HG03103 (cell line): ENCODE measurements around the gene UFD1.

ENCODE experiments used
- ATAC-seq: cut with Tn5 transposase; IDR thresholded peaks from one replicate; pipeline ENCODE4 v1.9.1; 2021; ENCODE audit warnings: low read depth; ENCODE audit not compliant: unreplicated experiment

UFD1 gene

DNA sequence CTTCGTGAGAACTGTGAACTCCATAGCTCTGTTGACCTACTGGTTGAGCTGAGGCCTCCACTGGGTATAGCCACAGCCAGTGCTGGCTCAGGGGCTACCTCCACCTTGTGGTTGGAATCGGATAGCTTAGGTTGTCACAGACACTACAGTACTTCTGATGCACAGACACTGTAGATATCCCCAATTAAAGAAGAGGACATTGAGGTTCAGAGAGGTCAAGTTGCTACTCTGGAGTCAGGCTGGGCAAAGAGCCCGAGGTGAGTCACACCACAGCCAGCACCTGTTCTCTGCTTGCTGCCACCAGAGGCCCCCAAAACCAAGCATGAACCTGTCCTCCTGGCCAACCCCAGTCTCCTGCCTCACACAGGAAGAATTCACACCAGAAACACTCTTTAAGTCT is 5.4 kb downstream of the UFD1 start:
- ATAC-seq: no peak

DNA sequence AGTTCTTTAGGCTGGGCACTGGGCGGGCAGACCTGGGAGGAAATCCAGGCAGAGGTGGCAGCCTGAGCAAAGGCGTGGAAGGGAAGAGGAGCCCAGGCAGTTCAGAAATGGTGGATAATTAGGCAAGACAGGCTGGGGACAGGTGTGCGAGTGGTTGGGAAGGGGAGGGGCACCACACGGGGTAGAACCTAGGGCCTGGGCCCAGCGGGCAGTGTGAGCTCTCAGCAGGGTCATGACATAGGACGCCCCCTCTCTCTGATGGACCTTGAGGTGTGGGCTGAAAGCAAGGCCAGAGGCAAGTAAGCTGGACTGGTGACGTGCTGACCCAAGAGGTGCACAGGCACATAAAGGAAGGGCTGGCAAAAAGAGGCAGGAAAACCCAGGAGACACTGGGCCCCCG is 6.8 kb downstream of the UFD1 start:
- no peak for ATAC-seq

DNA sequence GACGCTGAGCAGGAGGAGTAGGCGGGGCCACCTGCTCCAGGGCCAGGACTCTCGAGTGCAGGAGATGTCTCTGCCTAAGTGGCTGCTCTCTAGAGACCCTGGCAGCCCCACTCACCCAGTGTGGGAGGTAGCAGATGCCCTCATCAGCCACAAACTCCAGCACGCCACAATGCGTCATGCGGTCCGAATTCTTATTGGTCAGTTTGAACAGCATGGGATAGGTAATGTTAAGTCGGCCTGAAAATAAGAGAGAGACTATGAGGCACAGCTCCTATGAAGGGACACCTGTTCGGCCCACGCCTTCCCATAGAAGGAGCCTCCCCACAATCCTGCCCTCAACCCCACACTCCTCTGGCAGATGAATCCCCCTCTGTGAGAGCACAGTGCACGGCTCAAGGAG is 7.4 kb downstream of the UFD1 start:
- no peak for ATAC-seq

DNA sequence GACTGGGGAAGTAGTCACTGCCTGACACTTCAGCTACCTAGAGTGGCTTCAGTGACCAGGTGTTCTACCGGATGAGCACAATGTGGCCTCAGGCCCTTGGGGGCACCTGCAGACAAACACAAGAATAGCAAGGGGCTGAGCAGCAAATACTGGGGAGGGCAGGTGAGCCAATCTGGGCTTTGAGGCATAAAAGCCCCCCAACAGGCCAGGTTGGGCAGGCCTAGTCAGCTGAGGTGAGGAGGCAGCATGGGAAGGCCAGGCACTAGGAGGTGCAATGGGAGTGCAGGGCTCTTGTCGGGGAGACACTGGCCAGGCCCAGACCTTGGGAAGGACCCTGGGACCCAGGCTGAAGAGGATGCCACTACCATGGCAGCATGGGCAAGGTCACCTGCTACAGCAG is 9.0 kb downstream of the UFD1 start:
- no peak for ATAC-seq

DNA sequence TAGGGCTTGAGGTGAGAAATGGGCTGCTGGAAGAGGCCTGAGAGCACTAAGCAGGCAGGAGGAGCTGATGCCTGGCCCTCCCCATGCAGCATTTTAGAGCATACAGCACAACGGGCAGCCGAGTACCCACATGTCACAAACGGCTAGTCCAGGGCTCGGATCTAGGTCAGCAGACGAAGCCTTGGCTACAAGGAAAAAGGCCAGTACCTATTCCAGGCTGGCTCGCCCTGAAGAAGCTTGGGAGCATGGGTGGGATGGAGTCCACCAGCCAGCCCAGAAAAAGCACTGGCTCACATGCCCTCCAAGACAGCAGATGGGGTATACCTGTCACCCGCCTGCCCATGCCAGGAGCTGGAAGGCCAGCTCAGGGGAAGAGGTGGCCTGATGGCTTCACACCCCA is 9.6 kb downstream of the UFD1 start:
- ATAC-seq: no peak

DNA sequence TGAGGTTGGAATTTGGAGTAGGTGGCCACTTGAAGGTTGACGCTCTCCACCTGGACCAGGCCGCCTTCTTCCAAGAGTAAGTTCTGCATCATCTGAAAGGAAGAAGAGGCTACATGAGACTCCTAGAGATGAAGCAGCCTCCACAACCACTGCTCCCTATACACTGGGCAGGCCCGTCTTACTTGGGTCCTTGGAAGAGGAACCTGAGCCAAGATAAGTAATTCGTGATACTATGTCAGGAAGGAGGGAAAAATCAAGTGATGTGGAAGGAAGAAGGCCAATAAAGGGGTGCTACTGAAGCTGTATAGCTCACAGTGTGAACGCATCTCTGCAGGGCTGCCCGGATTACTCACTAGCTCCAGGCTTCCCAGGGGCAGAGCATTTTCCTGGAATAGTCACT is 11.1 kb downstream of the UFD1 start:
- ATAC-seq: no peak

DNA sequence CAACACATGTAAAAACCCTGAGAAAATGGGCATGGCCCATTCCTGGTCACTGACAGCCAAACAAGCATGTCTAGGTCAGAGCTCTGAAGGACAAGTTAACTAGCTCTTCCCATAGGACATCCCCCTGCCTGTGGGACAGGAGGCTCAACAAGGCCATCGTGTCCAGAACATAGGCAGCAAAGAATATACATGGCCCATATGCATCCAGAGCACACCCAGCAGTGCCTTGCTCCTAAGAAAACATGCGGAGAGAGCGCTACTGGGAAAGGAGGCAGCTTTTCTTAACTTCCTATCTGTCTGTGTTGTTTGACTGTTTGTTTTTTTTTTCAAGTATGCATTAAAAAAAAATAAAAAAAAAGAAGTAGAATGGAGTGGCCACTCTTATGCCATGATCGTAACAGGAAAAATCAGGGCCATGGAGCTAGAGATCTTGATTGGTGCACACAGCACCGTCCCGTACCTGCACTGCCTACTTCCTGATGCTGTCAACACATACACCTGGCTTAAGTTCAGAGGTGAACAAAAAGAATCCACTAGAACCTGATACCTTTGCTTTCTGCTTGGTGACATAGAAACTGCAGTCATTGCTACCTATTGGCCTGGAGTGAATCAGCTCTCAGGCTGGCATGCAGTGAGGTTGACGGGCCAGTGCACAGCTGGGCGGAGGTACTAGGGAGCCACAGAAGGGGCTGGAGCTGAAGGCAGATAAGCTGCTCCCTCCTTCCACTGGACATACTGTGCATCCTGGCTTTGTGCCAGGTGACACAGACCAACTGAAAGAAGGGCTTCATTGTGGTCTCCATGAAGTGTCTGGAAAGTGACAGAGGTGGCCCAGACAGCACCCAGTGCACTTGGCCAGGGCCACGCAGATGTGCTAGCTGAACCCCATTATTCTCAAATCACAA is 11.9 kb downstream of the UFD1 start:
- ATAC-seq: no peak

DNA sequence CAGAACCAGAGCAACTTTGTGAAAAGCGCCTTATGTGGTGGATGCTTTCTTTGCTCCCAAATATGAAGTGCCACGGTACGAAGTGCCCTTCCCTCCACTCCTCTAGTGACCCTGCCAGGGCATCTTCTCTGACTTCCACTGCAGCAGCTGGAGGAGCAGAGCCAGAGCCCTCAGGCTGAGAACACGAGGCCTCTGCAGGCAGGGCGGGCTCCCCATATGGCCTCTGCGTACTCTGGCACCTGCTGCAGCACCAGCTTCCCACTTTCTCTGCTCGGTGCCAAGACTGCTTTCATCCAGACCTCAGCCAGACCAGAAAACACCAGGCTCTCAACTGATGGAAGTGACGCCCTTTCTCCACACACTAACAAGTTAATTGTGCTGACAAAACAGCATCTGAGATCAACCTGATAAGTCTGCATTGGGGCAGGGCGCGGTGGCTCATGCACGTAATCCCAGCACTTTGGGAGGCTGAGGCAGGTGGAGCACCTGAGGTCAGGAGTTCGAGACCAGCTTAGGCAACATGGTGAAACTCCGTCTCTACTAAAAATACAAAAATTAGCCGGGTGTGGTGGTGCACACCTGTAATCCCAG is 12.8 kb downstream of the UFD1 start:
- ATAC-seq: no peak

DNA sequence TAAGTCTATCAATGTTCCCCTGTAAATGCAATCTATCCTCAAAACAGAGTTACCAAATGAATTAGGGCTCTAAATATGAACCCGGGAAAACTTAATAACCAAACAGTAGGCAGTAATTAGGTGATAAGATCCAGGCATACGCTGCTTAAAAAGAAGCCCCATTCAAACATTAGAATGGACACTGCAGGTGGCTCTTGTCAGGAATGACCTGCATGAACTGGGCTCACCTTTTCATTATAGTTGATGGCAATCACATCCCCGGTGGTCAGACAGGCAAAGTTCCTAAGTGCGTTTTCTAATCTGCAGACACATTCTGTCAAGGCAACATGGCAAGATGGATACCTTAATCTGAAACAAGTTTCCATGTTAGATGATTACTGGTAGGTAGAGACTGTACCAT is 14.0 kb downstream of the UFD1 start:
- ATAC-seq: no peak

DNA sequence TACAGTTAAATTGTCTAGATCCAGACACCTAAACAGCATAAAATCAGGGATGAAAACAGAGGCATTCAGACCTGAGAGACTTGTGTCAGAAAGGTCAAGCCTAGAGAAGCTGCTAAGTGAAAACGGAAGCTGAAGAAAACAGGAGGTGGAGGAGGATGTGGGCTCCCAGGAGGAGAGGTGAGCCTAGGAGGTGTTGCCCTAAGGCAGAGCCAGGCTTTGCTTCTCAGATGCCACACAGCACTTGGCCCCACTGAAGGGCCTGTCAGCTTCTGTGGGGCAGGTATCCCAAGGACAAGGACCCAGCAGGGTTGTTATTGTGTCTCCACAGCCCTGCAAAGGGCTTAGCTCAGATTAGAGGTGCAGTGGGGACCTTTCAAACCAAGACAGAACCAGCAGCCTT is 14.4 kb downstream of the UFD1 start:
- ATAC-seq: no peak

DNA sequence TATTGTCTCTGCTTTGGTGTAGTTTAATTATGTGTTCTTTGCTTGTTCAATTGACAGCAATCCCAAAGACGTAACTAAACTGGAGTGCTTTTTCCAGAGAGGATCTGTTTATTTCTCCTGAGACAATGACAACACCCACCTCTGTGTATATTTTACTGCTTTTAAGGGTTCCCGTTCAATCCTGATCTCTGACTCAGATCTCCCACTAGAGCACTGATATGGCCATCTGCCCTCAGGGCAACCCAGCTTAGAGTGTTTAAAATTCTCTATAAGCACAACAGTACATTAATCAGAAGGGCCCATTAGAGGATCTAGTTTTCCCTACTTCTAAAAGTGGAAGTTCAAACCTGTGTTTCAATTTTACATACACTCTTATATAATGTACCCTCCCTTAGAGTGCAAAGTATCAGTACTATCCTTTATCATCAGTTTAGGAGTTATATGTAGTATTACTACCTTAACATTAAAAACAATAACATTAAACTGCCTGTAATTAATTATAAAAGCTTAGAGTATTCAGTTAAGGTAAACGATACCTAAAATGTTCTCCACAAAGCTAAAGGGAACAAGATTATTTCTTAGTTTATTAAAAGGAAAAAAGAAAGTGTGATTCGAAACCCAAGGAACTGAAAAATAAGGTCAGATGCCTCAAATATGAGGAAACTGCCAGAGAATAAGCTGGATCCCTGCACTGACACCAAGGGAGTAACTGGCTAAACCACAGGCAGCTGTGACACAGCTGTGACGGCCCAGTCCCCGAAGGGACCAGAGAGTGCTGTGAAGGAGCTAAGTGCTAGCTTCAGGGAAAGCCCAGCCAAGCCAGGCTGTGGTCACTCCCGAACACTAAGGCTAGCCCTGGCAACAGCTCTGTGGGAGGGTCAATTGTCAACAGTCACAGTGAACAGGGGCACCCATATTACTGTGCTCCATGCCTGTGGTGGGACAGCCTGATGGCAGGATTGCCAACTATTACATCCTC is 15.2 kb downstream of the UFD1 start:
- no peak for ATAC-seq

DNA sequence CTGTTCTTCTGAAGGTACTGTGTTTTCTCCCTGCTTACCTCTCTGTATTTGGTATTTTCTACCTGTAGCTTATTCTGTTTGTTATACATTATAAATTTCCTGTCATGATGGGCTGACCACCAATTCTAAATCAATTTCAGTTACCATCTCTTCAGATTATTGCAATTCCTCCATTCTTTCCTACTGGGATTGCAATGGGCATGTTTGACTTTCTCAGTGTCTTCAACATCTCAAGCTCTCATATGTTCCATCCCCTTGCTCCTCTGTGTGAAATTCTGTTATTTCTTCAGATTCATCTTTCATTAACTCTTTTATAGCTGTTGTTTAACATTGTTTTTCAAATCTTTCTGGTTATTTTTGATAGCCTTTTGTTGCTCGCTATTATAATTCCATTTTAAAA is 16.0 kb downstream of the UFD1 start:
- no peak for ATAC-seq

DNA sequence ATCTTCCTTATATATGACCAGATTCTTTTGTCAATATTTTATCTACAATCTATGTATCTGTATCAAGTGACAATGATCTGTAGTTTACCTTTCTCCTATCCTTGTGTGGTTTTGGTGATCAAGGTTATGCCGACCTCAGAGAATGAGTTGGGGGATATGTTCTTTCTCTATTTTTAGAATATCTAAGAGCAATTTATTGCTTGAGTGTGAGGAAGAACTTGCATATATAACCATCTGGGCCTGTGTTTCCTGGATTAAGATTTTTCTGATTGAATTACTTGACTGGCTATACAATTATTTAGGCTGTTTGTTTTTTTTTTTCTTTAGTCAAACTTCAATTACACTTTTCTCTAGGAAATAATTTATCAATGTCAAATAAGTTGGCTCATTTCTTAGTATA is 17.5 kb downstream of the UFD1 start:
- no peak for ATAC-seq

DNA sequence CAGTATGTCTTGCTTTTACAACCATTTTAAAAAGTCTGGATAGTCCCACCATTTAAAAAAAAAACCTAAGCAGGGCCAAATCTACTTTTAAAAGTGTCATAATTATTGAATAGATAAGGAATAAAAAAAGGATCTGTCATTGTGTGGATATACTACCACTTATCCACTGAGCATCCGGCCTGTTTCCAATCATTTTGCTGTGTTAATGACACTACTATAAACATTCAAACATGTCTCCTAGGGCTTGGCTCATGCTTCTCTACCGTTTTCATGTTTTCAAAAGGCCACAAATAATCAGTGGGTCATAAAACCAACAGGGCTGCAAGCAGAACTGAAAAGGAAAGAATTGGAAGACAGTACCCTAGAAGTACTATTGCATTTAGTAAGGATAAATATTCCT is 19.0 kb downstream of the UFD1 start:
- no peak for ATAC-seq

DNA sequence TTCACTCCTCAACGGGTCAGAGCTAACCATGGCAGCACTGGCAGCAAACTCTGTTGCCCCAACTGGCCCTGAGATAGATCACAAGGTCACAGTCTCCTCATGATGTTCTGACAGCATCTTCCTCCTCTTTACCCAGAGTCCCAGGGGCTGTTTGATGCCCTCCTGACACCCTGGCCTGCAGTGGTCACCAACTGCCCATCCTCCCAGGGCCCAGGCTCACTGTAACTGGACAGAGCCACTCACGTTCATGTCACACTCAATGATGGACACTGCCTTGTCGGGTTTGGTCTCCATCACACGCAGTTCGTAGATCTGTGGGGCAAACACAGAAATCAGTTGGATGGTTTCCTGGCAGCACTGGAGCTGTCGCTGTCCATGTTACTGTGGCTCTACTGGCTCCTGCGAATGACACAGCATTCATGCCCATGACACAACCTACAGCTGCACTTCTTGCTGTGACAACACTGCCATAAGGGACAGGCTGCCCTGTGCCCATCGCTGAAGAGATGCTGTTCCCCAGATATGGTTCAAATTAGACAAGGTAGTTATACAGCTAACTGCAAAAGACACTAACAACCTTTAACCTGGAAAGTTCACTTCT is 21.1 kb downstream of the UFD1 start:
- no peak for ATAC-seq

DNA sequence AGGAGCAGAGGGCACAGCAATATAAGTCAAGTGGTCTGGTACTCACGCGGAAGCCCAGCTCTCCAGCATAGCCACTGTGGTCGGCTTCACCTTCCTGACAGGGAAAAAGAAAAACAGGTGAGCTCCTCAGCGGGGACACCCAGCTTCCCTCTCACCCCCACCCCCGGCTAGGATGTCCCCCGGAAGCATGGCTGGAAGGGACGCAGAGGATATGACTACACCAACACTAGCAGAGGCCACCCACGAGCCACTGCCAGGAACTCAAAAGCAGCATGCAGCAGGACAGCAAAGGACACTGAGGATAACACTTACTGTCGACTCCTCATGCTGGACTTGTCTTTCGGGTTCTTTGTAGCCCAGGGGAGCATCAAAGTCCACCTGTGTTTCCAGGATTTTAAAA is 22.5 kb downstream of the UFD1 start:
- no peak for ATAC-seq

DNA sequence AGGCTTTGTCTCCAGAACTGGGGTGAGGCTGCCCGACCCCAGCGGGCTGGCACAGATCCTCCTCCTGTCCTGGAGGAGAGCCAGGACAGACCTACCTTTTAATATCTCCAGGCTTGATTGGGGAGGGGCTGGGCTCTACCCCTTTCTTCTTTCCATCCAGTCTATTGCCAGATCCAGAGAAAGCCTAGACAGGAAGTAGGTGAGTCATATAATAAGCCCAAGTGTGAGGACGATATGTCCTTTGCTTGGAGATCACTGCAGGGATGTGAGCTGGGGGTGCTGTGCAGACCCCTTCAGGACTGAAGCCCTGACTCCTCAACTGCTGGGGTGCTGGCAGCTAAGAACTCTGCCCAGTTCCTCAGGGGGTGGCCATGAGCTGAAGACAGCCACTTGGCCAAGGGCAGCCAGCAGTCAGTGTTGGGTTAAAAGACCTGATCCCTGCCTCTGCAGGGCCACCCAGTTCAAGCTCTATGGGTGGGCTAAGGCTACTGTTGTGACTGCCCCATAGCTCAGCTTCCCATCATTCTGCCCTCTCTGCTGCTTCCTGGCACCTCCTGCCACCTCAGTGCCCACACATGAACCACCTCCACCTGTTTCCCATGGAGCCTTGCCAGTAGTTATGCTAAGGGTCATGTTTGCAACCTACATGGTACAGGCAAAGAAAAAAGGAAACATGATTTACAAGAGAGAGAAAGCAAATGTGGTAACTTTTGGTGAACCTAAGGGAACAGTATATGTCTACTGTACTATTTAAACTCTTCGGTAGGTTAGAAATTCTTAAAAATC is 23.2 kb downstream of the UFD1 start:
- no peak for ATAC-seq

DNA sequence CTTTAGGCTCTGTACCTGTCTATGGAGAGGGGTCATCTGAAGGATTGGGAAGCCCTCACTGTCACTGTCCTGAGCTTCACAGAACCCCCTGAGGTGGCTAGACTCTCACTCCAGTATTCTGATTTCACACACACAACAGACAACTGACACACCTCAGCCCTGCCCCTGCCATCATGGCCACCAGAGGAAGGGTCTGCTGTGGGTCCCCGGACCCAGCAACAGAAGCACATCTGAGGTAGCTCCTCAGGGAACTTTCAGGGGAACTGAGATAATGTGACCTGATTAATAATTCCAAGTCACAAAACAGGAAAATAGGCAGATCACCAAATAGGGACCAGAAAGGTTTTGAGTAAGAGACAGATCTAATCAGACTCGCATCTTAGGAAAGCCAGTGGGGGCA is 24.0 kb downstream of the UFD1 start:
- ATAC-seq: no peak

DNA sequence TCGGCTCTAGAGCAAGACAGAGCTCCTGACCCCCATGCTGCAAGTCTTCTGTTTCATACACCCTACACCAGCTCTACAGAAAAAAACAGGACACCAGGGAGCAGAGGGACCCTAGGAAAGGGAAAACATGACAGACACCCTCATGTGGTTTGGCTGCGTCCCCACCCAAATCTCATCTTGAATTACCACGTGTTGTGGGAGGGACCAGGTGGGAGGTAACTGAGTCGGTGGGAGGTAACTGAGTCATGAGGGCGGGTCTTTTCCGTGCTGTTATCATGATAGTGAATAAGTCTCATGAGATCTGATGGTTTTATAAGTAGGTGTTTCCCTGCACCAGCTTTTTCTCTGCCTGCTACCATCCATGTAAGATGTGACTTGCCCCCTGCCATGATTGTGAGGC is 24.8 kb downstream of the UFD1 start:
- ATAC-seq: no peak

DNA sequence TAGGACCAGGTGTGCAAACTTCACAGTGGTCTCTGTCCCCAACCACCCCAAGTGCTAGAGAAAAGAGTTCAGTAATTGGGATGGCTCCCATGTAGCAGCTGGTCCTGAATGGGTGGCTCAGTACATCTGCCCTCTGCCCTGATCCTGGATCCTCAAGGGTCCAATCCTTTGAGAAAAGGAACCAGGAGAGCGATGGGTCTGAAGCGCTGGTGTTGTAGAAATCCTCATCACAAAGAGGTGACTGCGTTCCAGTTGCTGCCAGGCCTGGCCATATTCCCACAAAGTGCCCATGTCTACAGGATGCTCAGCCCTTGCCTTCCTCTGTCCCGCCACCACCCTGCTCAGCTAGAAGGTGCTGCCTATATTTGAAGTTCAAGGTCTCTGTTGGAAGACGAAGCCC is 25.3 kb downstream of the UFD1 start:
- ATAC-seq: no peak
